Karpas-422 (cell line): Measurements from ENCODE around the gene LYG1. TPM values are rescaled to one million over a fixed set of nuclear protein-coding genes. Genes with fewer than 3 reads are reported as not detected.

Source experiments
- total RNA-seq: library from RNA; depleted of rRNA; stranded (reverse); fragments of >200 nt; shearing (Covaris generic); gene quantifications from 2 replicates; pipeline ENCODE4 v1.2.3, GENCODE V29; 2014; ENCODE audit warnings: low replicate concordance; rRNA removed

Gene LYG1
- total RNA-seq, 1 experiment from 2014 or later: 2.4 TPM

Other genes with a start within 250 kb of the LYG1 start
- 1.4 and 2.0 TPM in 2 replicates for gene C2orf15, start 159.5 kb downstream of the LYG1 start, total RNA-seq
- gene TSGA10, start 146.3 kb downstream of the LYG1 start, total RNA-seq: 9.9 and 12.7 TPM in 2 replicates
- gene LIPT1, start 146.2 kb downstream of the LYG1 start, total RNA-seq: 22.0 and 42.0 TPM in 2 replicates
- gene MITD1, start 120.1 kb downstream of the LYG1 start, total RNA-seq: 28.4 and 55.6 TPM in 2 replicates
- 32.1 and 47.1 TPM in 2 replicates for gene MRPL30, start 120.0 kb downstream of the LYG1 start, total RNA-seq
- not detected in 2 replicates for gene LYG2, start 45.5 kb downstream of the LYG1 start, total RNA-seq
- gene TXNDC9, start 35.1 kb upstream of the LYG1 start, total RNA-seq: 19.0 and 57.2 TPM in 2 replicates
- gene EIF5B, start 36.2 kb upstream of the LYG1 start, total RNA-seq: 20.5 and 35.5 TPM in 2 replicates
- 38.9 and 96.3 TPM in 2 replicates for gene REV1, start 188.8 kb upstream of the LYG1 start, total RNA-seq